HUES64 (cell line): ENCODE results near the gene GADD45A.

ENCODE experiments used
- H3K27ac ChIP-seq: 2 replicates; pipeline ENCODE4 v1.7.0; 2013; ENCODE audit warnings: low read depth, low read length, inconsistent platforms
- H3K27me3 ChIP-seq: 2 replicates; pipeline ENCODE4 v1.6.1; 2013; ENCODE audit warnings: mild to moderate bottlenecking, low read length; ENCODE audit not compliant: insufficient read depth
- H3K36me3 ChIP-seq: 2 replicates; pipeline ENCODE4 v1.6.1; 2013; ENCODE audit warnings: mild to moderate bottlenecking, low read length; ENCODE audit not compliant: insufficient read depth
- H3K4me1 ChIP-seq: 2 replicates; pipeline ENCODE4 v1.6.1; 2013; ENCODE audit warnings: mild to moderate bottlenecking, low read length, moderate library complexity; ENCODE audit not compliant: insufficient read depth
- H3K4me3 ChIP-seq: 2 replicates; pipeline ENCODE4 v1.5.1; 2013; ENCODE audit warnings: mild to moderate bottlenecking, low read length, moderate library complexity
- H3K9ac ChIP-seq: 2 replicates; pipeline ENCODE4 v1.6.1; 2013; ENCODE audit warnings: mild to moderate bottlenecking, low read depth, low read length
- H3K9me3 ChIP-seq: 2 replicates; pipeline ENCODE4 v1.6.1; 2013; ENCODE audit warnings: low read depth, low read length; ENCODE audit not compliant: insufficient read depth
- WGBS: fragments of 150-250, 120-280 bp; methylation state at CpG from one replicate; pipeline ENCODE4 v1.1.7; 2013; ENCODE audit warnings: missing lambda C conversion rate; 5-methylcytosine and 5-hydroxymethylcytosine counted together

GADD45A gene

GRCh38 chr1:67711158-67711854 lies 26.3 kb downstream of the GADD45A start:
- Histone ChIP-seq H3K9ac (no peak overlapping the region), H3K36me3 (no peaks in the 10 kb centered on the region), H3K27ac (no peak overlapping the region), H3K4me1 (peaks cover 4% of the 10 kb centered on the region; the same call in 1 of the 2 replicates), H3K9me3 (no peaks in the 10 kb centered on the region), H3K27me3 (no peaks in the 10 kb centered on the region), H3K4me3 (no peak overlapping the region)
- 92% methylated on average over 6 of the region's 7 CpGs for WGBS

DNA sequence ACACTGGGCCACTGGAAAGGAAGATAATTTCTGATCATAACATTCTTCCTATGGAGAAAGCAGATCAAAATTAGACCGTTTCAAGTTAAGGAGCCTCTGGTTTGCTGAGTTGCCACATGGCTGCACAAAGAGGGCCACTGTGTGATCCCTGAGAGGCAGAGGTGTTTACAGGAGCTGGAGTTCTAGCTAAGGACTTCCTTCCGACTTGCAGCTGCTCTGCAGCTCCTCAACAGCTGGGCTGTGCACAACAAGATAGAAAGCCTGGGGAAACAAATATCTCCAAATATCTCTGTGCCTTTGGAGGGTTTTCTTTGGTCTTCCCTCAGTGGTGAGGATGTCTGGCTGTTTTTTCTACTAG lies 26.8 kb downstream of the GADD45A start:
- H3K9ac ChIP-seq: no peak overlapping the region
- no peaks in the 10 kb centered on the region for H3K9me3 ChIP-seq
- WGBS: 80% methylated on average over 2 of the region's 2 CpGs
- H3K36me3 ChIP-seq: no peaks in the 10 kb centered on the region
- no peak overlapping the region for H3K4me3 ChIP-seq
- H3K4me1 ChIP-seq: peaks cover 4% of the 10 kb centered on the region; the same call in 1 of the 2 replicates
- H3K27ac ChIP-seq: no peak overlapping the region
- H3K27me3 ChIP-seq: no peaks in the 10 kb centered on the region

DNA sequence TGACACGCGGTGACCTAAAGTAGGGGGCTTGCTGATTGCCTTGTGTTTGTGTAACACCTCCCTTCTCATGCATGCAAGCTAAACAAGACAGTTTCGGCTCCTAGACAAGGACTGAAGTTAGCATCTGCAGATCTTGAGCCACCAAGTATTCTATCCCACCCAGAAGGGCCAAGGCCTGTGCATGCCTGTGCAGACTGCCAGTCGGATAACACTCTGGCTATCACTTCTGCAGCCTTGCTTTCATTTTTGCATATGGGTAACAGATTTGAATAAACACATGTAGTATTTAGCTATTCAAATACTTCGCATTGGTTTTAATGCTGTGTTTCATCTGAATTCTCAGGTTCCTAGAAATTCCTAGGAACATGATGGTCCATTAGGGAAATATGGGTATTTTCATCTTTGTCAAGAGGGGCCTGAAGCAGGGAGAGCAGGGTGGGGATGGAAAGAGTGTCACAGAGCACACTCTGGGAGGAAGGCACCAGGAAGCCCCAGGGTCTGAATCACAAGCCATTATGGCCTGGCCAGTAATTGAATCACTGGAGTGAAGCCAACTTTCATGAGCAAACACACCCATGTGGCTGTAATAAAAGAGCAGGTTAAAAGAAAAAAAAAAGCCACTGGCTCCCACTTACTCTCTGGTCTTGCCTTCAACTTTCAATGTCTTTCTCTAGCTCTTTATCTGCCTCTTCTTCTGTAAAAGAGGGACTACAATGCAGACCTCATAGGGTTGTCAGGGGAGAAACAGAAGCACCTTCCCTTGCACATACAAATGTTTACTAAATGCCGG lies 28.3 kb downstream of the GADD45A start:
- Histone ChIP-seq H3K4me3 (no peak overlapping the region), H3K9me3 (no peaks in the 10 kb centered on the region), H3K36me3 (no peaks in the 10 kb centered on the region), H3K4me1 (peaks cover 4% of the 10 kb centered on the region; the same call in 1 of the 2 replicates), H3K27me3 (no peaks in the 10 kb centered on the region), H3K27ac (no peak overlapping the region), H3K9ac (no peak overlapping the region)
- 95% methylated on average over 6 of the region's 6 CpGs for WGBS

DNA sequence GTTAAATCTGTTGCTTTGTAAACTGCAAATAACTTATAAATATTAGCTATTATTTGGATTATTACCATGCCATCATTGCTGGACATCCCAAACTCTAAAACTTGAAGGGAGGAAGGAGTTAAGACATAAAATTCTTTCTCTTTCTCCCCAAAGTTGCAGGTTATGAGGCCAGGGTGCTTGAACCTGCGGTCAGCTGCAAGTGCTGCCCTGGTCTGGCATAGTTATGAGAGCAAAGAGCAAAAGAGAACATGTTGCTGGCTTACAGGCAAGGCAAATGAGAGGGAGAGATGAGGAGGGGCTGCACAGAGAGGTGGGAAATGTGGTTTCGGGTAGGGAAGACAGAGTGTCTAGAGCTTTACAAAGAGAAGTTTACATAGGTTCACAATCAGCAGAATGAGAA lies 30.8 kb downstream of the GADD45A start:
- no peak overlapping the region for H3K9ac ChIP-seq
- no peak overlapping the region for H3K4me3 ChIP-seq
- H3K27ac ChIP-seq: no peak overlapping the region
- WGBS: 89% methylated on average over 2 of the region's 2 CpGs
- H3K4me1 ChIP-seq: peaks cover 5% of the 10 kb centered on the region; the same call in 1 of the 2 replicates
- H3K9me3 ChIP-seq: no peaks in the 10 kb centered on the region
- H3K27me3 ChIP-seq: no peaks in the 10 kb centered on the region
- no peaks in the 10 kb centered on the region for H3K36me3 ChIP-seq

GRCh38 chr1:67716800-67717199 lies 31.8 kb downstream of the GADD45A start:
- Histone ChIP-seq H3K27ac (no peak overlapping the region), H3K4me1 (peaks cover 15% of the 10 kb centered on the region), H3K27me3 (no peaks in the 10 kb centered on the region), H3K36me3 (no peaks in the 10 kb centered on the region), H3K4me3 (no peak overlapping the region), H3K9ac (no peak overlapping the region), H3K9me3 (no peaks in the 10 kb centered on the region)
- 88% methylated on average over 4 of the region's 4 CpGs for WGBS

GRCh38 chr1:67717876-67718275 lies 32.9 kb downstream of the GADD45A start:
- 88% methylated on average over 4 of the region's 4 CpGs for WGBS

DNA sequence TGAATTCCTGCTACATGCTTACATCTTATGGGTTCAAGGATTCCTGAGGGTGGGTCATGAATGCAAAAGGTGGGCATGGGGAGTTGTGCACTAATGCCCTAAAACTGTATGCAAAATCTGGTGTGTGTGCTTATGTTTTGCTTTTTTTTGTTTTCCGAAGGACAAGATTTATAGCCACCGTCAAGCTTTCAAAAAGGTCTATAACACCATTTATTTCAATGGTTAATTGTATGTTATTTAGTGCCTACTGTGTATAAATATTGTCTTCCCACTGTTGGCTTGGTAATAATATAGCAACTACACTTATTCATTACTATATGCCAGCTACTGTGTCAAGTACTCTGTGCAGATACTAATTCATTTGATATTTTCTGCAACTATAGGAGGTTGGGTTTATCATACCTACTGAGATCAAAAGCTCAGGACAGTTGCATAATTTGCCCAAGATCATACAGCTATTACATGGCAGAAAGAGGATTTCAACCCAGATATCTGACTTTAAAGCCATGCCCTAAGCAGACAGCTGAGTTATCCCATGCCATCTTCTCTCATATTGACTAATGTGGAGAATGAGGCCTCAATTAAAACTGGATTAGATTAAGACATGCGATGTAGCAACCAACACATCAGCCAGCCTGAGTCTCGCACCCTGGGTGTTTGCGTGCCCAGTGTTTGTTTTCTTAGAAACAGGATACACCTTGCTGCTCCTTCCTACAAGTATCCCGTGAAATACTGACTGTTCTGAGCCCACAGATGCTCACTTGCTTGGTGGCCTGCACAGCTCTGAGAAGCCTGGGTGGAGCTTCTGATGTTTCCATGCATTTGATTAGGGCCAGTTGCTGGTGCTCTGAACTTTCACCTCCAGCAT lies 34.6 kb downstream of the GADD45A start:
- H3K4me3 ChIP-seq: no peak overlapping the region
- no peaks in the 10 kb centered on the region for H3K27me3 ChIP-seq
- no peak overlapping the region for H3K9ac ChIP-seq
- H3K27ac ChIP-seq: no peak overlapping the region
- no peaks in the 10 kb centered on the region for H3K36me3 ChIP-seq
- WGBS: 94% methylated on average over 4 of the region's 6 CpGs
- peaks cover 29% of the 10 kb centered on the region for H3K4me1 ChIP-seq
- no peaks in the 10 kb centered on the region for H3K9me3 ChIP-seq

More at GRCh38 chr1:67717876-67718275, 32.9 kb downstream of the GADD45A start:
- no peak overlapping the region for H3K9ac ChIP-seq
- peaks cover 25% of the 10 kb centered on the region for H3K4me1 ChIP-seq
- H3K36me3 ChIP-seq: no peaks in the 10 kb centered on the region
- no peaks in the 10 kb centered on the region for H3K27me3 ChIP-seq
- no peak overlapping the region for H3K4me3 ChIP-seq
- no peaks in the 10 kb centered on the region for H3K9me3 ChIP-seq
- no peak overlapping the region for H3K27ac ChIP-seq

GRCh38 chr1:67721112-67721511 lies 36.1 kb downstream of the GADD45A start:
- Histone ChIP-seq H3K9ac (no peak overlapping the region), H3K27ac (no peak overlapping the region), H3K27me3 (no peaks in the 10 kb centered on the region), H3K36me3 (no peaks in the 10 kb centered on the region), H3K4me3 (no peak overlapping the region), H3K4me1 (peaks cover 29% of the 10 kb centered on the region), H3K9me3 (no peaks in the 10 kb centered on the region)
- WGBS: 29% methylated on average over 4 of the region's 4 CpGs

GRCh38 chr1:67721650-67722291 lies 36.8 kb downstream of the GADD45A start:
- Histone ChIP-seq H3K36me3 (no peaks in the 10 kb centered on the region), H3K27ac (no peak overlapping the region), H3K9me3 (no peaks in the 10 kb centered on the region), H3K4me3 (no peak overlapping the region), H3K4me1 (peaks cover 29% of the 10 kb centered on the region), H3K27me3 (no peaks in the 10 kb centered on the region), H3K9ac (no peak overlapping the region)
- 78% methylated on average over 2 of the region's 2 CpGs for WGBS

DNA sequence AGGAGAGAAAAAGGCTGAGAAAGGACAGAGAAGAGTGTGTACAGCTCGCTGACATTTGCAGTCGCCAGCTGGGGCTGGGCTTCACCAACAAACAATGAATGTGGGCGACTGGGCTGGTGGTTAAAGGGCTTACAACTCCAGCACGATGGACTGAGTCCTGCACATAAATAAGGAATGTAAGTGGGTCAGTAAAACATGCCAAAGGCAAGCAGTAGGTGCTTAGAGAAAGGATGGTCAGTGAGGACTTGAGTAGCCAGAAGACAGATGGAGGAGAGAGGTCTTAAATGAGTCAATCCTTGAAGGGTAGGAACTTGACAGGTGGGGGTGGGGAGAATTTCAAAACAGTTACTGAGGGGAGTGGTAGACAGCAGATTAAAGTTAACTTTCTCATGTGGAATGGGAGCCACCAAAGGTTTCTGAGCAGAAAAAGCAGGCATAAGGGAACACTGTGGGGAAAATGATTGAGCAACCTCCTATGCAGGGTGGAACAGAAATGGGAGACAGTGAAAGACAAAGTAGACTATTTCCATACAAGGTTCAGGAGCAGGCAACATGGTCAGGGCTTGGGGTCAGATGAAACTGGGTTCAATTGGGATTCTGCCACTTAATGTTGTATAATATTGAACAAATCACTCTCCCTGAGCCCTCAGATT lies 37.4 kb downstream of the GADD45A start:
- WGBS: 78% methylated on average over 4 of the region's 4 CpGs
- Histone ChIP-seq H3K27me3 (no peaks in the 10 kb centered on the region), H3K27ac (no peak overlapping the region), H3K4me1 (peaks cover 29% of the 10 kb centered on the region), H3K4me3 (no peak overlapping the region), H3K9ac (no peak overlapping the region), H3K36me3 (no peaks in the 10 kb centered on the region), H3K9me3 (no peaks in the 10 kb centered on the region)
